WTC11 (cell line): ENCODE results near the gene DNAH9.

Experiments used
- CTCF ChIP-seq: fragments of 200-600 bp; IDR thresholded peaks from 2 replicates; pipeline ENCODE4 v1.8.0; 2022; ENCODE audit warnings: antibody characterized with exemption
- GABPB1 ChIP-seq: sonication (generic); formaldehyde crosslinking; IDR thresholded peaks from 2 replicates; pipeline ENCODE4 v1.8.1; 2023; ENCODE audit warnings: mild to moderate bottlenecking, missing genetic modification reagents
- SP1 ChIP-seq: sonication (generic); formaldehyde crosslinking; conservative IDR thresholded peaks from 2 replicates; pipeline ENCODE4 v1.8.1; 2022; ENCODE audit warnings: missing genetic modification reagents
- TEAD4 ChIP-seq: sonication (generic); formaldehyde crosslinking; IDR thresholded peaks from 2 replicates; pipeline ENCODE4 v1.8.0; 2022; ENCODE audit warnings: mild to moderate bottlenecking, missing genetic modification reagents
- ZNF121 ChIP-seq: sonication (generic); formaldehyde crosslinking; IDR thresholded peaks from 2 replicates; pipeline ENCODE4 v1.8.0; 2023; ENCODE audit warnings: missing genetic modification reagents
- ZNF263 ChIP-seq: sonication (generic); formaldehyde crosslinking; IDR thresholded peaks from 2 replicates; pipeline ENCODE4 v1.8.1; 2022; ENCODE audit warnings: low read depth, mild to moderate bottlenecking, moderate library complexity, missing genetic modification reagents
- TF ChIP-seq, protein P1 (sequence below): sonication (generic); formaldehyde crosslinking; conservative IDR thresholded peaks from 2 replicates; pipeline ENCODE4 v1.8.1; 2022; ENCODE audit warnings: mild to moderate bottlenecking, missing genetic modification reagents
- TF ChIP-seq, protein P2 (sequence below): sonication (generic); formaldehyde crosslinking; IDR thresholded peaks from 2 replicates; pipeline ENCODE4 v1.8.1; 2023; ENCODE audit warnings: mild to moderate bottlenecking, missing genetic modification reagents, moderate library complexity
- TF ChIP-seq, protein P3 (sequence below): fragments of 250-450 bp; sonication (Bioruptor Pico); IDR thresholded peaks from 2 replicates; pipeline ENCODE4 v1.9.0; 2021; ENCODE audit warnings: mild to moderate bottlenecking, borderline replicate concordance

DNA sequence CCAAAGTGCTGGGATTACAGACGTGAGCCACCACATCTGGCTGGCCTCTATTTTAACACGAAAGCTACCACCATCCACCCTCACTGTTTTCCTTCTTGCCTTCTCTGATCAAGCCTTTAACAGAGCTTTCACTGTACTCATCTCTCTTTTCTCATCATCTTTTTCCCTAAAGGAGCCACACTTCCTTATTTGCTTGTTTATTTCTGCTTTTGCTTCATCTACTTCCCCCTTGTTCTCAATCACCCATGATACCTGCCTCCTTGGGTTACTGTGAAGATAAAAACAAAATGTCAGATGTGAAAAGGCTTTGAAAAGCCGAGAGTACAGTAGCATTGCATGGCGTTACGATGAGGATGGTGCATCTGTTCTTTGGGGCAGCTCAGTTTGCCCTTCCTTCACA is 319.1 kb downstream of the DNAH9 start:
- TF ChIP-seq ZNF121 (CRISPR knock-in tag) (no peak), GABPB1 (CRISPR knock-in tag) (no peak), CTCF (no peak), SP1 (CRISPR knock-in tag) (no peak), ZNF263 (CRISPR knock-in tag) (no peak), TEAD4 (no peak)
- TF ChIP-seq, protein P1, sequence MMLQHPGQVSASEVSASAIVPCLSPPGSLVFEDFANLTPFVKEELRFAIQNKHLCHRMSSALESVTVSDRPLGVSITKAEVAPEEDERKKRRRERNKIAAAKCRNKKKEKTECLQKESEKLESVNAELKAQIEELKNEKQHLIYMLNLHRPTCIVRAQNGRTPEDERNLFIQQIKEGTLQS (CRISPR knock-in tag) = no peak
- TF ChIP-seq, protein P2, sequence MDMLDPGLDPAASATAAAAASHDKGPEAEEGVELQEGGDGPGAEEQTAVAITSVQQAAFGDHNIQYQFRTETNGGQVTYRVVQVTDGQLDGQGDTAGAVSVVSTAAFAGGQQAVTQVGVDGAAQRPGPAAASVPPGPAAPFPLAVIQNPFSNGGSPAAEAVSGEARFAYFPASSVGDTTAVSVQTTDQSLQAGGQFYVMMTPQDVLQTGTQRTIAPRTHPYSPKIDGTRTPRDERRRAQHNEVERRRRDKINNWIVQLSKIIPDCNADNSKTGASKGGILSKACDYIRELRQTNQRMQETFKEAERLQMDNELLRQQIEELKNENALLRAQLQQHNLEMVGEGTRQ (CRISPR knock-in tag) = no peak
- TF ChIP-seq, protein P3, sequence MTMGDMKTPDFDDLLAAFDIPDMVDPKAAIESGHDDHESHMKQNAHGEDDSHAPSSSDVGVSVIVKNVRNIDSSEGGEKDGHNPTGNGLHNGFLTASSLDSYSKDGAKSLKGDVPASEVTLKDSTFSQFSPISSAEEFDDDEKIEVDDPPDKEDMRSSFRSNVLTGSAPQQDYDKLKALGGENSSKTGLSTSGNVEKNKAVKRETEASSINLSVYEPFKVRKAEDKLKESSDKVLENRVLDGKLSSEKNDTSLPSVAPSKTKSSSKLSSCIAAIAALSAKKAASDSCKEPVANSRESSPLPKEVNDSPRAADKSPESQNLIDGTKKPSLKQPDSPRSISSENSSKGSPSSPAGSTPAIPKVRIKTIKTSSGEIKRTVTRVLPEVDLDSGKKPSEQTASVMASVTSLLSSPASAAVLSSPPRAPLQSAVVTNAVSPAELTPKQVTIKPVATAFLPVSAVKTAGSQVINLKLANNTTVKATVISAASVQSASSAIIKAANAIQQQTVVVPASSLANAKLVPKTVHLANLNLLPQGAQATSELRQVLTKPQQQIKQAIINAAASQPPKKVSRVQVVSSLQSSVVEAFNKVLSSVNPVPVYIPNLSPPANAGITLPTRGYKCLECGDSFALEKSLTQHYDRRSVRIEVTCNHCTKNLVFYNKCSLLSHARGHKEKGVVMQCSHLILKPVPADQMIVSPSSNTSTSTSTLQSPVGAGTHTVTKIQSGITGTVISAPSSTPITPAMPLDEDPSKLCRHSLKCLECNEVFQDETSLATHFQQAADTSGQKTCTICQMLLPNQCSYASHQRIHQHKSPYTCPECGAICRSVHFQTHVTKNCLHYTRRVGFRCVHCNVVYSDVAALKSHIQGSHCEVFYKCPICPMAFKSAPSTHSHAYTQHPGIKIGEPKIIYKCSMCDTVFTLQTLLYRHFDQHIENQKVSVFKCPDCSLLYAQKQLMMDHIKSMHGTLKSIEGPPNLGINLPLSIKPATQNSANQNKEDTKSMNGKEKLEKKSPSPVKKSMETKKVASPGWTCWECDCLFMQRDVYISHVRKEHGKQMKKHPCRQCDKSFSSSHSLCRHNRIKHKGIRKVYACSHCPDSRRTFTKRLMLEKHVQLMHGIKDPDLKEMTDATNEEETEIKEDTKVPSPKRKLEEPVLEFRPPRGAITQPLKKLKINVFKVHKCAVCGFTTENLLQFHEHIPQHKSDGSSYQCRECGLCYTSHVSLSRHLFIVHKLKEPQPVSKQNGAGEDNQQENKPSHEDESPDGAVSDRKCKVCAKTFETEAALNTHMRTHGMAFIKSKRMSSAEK (CRISPR knock-in tag) = no peak
